ENCODE data around the gene ADAM12.

GRCh38 chr10:126066456-126066855, 321.8 kb downstream of the ADAM12 start:
- TF ChIP-seq CTCF (IDR thresholded peaks at IDR 0.05) (no peak), NFIC (IDR thresholded peaks at IDR 0.05; ENCODE audit: borderline replicate concordance) (no peak), NRF1 (IDR thresholded peaks at IDR 0.05; ENCODE audit: low read depth, low read length) (no peak), REST (IDR thresholded peaks at IDR 0.05; ENCODE audit: low read depth, low read length) (no peak), POLR2AphosphoS5 (IDR thresholded peaks at IDR 0.05; ENCODE audit: low read depth, low read length) (no peak), RAD21 (IDR thresholded peaks at IDR 0.05; ENCODE audit: low read length) (no peak), EP300 (IDR thresholded peaks at IDR 0.05; ENCODE audit: borderline replicate concordance in 1 of 2, low read depth in 1 of 2, low read length in 1 of 2) (no peak), MAX (IDR thresholded peaks at IDR 0.05; ENCODE audit: low read depth) (no peak), MXI1 (IDR thresholded peaks at IDR 0.05; ENCODE audit: low read depth, low read length) (no peak)

All from SK-N-SH (cell line).